GM19025 (cell line): ENCODE results near the gene THBS1.

Experiments
- ATAC-seq: cut with Tn5 transposase; IDR thresholded peaks from one replicate; pipeline ENCODE4 v1.9.1; 2021; ENCODE audit warnings: mild to moderate bottlenecking, low read depth, moderate library complexity; ENCODE audit not compliant: unreplicated experiment

THBS1 gene

DNA sequence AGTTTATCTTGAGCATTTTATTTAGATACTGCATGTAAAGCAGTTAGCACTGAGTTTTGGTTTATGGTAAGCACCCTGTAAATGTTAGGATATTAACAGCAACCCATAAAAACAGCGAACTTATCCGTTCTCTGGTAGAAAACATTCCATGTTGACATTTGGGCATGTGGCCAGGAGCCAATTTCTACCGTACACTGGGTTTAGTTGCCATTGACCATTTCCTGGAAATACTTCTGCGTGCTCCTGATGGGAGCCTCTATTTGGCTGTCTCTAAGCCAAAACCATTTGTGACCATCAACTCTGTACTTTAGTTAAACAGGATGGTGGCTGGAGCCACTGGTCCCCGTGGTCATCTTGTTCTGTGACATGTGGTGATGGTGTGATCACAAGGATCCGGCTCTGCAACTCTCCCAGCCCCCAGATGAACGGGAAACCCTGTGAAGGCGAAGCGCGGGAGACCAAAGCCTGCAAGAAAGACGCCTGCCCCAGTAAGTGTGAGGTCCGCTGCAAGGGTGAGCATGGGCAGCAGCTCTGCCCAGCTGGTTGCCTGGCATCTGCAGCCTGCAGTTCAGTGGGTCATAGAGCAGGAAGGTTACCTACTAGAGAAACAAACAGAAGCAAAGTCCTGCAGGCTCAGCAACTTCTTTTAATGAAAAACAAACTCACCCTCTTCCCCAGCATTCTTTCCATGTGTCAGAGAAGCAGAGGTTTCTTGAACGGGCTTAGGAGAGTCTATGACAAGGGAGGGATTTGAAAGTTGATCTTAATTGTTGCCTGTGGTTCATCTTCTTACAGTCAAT, 7.1 kb downstream of the THBS1 start:
- no peak for ATAC-seq

DNA sequence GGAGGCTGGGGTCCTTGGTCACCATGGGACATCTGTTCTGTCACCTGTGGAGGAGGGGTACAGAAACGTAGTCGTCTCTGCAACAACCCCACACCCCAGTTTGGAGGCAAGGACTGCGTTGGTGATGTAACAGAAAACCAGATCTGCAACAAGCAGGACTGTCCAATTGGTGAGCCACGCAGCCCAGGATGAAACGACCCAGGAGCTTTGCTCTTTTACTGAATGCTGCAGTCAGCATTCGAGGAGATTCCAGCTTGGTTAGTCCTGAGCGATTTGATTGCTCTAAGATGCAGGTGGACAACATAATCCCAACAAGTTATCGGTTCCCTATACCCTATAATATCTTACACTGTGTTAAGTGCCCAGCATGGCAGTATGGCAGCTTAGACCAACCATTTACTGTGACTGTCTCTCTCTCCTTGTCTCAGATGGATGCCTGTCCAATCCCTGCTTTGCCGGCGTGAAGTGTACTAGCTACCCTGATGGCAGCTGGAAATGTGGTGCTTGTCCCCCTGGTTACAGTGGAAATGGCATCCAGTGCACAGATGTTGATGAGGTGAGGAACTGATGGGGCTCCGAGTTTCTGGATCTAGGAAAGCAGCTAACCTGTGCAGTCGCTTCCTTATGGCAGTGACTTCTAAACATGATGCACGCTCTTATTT, 7.8 kb downstream of the THBS1 start:
- no peak for ATAC-seq

DNA sequence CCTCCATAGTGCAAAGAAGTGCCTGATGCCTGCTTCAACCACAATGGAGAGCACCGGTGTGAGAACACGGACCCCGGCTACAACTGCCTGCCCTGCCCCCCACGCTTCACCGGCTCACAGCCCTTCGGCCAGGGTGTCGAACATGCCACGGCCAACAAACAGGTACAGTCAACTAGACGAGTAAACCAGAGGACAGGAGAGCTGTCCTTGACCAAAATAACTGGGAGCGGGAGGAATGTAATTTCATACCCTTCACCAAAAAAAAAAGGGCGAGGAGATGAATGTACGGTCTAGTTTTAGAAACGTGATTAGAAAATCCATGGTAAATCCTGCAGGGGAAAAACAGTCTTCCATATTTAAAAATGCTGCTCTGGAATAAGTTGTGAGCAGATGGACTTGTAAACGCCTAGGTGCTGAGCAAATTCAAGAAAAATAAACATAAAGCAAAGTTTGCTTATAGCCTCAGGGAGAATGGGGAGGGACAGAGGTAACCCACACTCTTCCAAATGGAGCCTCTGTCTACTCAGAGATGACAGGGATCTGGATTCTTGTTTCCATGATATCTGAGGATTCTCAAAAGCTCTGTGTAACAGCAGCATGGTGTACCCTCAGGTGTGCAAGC, 8.4 kb downstream of the THBS1 start:
- ATAC-seq: no peak

DNA sequence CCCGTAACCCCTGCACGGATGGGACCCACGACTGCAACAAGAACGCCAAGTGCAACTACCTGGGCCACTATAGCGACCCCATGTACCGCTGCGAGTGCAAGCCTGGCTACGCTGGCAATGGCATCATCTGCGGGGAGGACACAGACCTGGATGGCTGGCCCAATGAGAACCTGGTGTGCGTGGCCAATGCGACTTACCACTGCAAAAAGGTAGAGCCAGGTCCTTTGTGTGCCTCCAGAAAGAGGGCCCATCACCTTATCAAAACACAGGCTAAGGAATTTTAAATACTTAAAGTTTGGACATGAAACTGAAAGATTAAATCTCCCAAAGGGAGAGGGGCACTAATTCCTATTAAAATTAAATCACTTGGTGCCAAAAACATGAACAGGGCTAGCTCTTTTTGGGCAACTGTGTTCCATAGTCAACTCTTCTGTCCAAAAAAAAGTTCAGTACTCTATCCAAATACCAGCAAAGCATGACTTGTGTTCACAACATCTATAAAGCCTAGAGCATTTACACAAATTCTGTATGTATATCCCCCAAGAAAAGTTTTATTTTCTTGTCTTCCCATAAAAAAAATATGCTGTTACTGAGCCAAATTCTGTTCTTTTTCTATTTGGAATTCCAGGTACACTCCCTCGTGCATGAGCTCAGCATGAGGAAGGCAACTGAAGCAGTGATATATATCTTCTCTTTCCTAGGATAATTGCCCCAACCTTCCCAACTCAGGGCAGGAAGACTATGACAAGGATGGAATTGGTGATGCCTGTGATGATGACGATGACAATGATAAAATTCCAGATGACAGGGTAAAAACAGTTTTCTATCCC, 9.2 kb downstream of the THBS1 start:
- ATAC-seq: no peak

DNA sequence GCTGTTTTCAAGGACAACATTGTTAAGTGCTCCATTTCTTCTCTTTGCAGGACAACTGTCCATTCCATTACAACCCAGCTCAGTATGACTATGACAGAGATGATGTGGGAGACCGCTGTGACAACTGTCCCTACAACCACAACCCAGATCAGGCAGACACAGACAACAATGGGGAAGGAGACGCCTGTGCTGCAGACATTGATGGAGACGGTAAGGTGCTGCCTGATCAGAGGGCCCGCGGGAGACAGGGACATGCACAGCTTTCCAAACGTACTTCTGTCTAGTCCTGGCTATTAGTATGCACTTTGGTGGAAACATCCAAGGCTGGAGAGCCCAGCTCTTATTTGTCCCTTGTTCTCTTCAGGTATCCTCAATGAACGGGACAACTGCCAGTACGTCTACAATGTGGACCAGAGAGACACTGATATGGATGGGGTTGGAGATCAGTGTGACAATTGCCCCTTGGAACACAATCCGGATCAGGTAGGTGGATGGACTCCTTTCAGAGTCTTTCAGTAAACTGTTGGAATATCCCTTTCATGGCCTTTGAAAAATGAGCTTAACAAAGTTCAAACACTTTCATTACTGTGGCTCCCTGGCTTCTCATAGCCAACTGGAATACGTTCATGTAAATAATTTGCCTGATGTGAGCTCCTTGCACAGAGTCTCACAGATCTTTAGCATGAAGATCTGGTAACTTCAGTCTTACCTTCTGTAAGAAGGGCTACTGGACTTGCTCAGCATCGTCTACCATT, 10.4 kb downstream of the THBS1 start:
- no peak for ATAC-seq

DNA sequence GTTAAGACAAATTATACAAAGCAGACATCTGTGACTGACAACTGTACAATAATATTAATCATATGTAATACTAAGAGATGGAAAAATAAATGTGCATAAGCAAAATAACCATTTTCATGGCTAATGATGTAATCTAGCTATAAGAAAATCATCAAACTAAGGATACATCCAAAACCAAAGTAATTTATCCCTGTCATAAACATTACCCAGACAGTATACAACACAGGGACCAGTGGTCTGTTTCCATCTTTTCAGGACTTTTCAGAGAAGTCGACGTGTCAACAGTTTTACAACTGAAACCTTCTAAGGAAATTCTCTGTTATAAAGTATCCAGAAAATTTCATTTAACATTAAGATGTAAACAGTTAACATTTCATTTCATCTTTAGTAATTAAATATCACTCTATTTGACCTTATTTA, 11.0 kb downstream of the THBS1 start:
- ATAC-seq: no peak

DNA sequence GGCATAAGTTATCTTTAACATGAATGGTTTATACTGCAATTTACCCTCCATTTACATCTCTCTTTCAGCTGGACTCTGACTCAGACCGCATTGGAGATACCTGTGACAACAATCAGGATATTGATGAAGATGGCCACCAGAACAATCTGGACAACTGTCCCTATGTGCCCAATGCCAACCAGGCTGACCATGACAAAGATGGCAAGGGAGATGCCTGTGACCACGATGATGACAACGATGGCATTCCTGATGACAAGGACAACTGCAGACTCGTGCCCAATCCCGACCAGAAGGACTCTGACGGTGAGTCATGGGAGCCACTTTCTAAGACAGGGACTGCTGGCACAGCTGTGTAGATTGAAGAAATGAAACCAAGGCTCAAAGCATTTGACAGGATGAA, 11.6 kb downstream of the THBS1 start:
- ATAC-seq: no peak

DNA sequence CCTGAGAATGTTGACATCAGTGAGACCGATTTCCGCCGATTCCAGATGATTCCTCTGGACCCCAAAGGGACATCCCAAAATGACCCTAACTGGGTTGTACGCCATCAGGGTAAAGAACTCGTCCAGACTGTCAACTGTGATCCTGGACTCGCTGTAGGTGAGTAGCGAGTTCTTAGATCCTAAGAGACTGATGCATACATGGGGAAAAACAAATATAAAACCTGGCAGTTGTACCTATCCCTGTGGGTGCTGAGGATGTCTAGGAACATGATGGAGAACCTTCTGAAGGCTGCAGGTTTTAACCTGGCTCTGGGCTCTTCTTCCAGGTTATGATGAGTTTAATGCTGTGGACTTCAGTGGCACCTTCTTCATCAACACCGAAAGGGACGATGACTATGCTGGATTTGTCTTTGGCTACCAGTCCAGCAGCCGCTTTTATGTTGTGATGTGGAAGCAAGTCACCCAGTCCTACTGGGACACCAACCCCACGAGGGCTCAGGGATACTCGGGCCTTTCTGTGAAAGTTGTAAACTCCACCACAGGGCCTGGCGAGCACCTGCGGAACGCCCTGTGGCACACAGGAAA, 12.3 kb downstream of the THBS1 start:
- ATAC-seq: no peak

DNA sequence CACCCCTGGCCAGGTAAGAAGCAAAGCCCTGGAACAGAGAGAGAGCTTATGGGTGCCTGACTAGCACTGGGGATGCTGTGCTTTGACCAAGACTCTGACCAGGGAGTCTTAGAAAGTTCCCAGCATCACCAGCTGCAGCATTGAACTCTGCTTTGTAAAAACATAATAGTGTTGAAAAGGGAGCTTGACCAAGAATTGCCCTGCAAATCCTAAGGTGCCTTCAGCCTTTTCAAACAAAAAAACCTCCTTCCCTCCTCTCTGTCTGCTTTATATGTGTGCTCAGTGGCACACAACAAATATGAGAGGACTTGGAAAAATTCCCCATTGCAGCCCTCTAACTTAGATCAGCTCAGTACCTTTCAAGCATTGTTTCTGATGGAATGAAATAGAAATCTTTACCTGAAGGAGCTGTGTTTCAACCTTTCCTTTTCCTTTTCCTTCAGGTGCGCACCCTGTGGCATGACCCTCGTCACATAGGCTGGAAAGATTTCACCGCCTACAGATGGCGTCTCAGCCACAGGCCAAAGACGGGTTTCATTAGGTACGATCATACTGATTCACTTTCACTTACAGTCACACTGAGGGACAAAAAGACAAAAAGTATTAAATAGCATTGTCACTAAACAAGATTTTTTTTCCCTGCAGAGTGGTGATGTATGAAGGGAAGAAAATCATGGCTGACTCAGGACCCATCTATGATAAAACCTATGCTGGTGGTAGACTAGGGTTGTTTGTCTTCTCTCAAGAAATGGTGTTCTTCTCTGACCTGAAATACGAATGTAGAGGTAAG, 13.0 kb downstream of the THBS1 start:
- no peak for ATAC-seq

DNA sequence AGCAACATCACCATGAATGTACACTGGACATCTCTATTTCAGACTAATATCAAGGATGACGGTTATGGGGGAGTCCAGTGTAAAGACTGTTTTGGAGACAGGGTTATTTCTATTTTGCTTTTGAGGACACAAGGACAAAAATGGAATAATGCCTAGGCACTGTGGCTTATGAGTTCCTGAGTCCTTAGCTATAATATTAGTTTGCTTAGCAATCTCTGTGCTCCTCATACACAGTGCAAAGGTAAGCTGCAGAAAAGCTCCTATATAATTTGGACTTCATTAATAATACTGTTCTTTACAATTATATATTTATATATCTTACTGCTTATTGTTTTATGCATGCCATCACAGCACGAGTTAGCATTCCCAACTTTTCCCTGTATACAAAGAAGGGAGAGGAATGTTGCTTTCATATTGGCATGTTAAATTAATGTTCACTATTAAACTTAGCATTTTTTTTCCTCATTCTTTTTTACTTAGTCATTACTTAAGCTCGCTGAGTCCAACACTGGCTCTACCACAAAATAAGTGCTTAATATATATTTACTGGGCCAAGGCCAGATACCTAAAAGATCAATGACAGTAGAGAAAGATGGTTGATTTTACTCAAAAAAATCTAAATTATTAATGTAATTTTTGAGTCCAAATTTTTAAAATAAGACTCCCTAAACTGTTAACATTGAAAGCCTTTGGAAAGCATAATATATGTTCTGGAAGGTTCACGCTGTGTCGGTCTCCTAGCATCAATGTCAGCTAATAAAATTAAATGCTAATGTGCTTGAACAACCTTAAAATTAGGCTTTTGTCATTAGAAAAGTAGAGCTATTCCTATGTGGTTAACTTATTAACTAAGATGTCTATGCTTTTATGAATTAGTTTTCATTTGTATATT, 13.8 kb downstream of the THBS1 start:
- ATAC-seq: no peak

DNA sequence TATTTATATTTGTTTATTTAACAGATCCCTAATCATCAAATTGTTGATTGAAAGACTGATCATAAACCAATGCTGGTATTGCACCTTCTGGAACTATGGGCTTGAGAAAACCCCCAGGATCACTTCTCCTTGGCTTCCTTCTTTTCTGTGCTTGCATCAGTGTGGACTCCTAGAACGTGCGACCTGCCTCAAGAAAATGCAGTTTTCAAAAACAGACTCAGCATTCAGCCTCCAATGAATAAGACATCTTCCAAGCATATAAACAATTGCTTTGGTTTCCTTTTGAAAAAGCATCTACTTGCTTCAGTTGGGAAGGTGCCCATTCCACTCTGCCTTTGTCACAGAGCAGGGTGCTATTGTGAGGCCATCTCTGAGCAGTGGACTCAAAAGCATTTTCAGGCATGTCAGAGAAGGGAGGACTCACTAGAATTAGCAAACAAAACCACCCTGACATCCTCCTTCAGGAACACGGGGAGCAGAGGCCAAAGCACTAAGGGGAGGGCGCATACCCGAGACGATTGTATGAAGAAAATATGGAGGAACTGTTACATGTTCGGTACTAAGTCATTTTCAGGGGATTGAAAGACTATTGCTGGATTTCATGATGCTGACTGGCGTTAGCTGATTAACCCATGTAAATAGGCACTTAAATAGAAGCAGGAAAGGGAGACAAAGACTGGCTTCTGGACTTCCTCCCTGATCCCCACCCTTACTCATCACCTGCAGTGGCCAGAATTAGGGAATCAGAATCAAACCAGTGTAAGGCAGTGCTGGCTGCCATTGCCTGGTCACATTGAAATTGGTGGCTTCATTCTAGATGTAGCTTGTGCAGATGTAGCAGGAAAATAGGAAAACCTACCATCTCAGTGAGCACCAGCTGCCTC, 14.7 kb downstream of the THBS1 start:
- ATAC-seq: no peak

DNA sequence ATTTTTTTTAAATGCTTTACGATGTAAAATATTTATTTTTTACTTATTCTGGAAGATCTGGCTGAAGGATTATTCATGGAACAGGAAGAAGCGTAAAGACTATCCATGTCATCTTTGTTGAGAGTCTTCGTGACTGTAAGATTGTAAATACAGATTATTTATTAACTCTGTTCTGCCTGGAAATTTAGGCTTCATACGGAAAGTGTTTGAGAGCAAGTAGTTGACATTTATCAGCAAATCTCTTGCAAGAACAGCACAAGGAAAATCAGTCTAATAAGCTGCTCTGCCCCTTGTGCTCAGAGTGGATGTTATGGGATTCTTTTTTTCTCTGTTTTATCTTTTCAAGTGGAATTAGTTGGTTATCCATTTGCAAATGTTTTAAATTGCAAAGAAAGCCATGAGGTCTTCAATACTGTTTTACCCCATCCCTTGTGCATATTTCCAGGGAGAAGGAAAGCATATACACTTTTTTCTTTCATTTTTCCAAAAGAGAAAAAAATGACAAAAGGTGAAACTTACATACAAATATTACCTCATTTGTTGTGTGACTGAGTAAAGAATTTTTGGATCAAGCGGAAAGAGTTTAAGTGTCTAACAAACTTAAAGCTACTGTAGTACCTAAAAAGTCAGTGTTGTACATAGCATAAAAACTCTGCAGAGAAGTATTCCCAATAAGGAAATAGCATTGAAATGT, 15.6 kb downstream of the THBS1 start:
- ATAC-seq: no peak

DNA sequence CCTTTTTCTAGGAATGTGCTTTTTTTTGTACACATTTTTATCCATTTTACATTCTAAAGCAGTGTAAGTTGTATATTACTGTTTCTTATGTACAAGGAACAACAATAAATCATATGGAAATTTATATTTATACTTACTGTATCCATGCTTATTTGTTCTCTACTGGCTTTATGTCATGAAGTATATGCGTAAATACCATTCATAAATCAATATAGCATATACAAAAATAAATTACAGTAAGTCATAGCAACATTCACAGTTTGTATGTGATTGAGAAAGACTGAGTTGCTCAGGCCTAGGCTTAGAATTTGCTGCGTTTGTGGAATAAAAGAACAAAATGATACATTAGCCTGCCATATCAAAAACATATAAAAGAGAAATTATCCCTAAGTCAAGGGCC, 16.5 kb downstream of the THBS1 start:
- no peak for ATAC-seq

DNA sequence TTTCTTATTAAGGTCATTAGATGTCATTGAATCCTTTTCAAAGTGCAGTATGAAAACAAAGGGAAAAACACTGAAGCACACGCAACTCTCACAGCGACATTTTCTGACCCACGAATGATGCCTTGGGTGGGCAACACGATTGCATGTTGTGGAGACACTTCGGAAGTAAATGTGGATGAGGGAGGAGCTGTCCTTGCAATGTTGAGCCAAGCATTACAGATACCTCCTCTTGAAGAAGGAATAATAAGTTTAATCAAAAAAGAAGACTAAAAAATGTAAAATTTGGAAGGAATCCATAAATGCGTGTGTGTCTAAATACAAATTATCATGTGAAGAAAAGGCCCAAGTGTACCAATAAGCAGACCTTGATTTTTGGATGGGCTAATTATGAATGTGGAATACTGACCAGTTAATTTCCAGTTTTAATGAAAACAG, 16.9 kb downstream of the THBS1 start:
- ATAC-seq: no peak

DNA sequence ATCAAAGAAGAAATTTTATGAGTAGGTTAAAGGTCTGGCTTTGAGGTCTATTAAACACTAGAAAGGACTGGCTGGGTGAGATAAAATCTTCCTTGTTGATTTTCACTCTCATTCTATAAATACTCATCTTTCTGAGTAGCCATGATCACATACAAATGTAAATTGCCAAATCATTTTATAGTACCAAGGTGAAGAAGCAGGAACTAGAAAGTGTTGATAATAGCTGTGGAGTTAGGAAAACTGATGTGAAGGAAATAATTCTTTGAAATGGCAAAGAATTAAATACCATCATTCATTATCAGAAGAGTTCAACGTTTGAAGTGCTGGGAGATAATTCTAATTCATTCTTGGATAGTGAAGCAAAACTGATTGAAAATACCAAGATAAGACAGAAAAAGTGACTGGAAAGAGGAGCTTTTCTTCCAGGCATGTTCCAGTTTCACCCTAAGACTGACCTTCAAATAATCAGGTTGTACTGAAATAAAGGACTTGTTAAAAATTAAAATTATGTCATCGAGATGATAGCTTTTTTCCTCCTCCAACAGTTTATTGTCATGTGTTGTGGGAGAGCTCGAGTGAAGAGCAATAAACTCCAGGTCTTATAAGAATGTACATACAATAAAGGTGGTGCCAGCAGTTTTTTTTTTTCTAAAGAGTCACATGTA, 17.4 kb downstream of the THBS1 start:
- no peak for ATAC-seq
